Measurements from ENCODE around the gene KIAA1755.

KIAA1755 gene

DNA sequence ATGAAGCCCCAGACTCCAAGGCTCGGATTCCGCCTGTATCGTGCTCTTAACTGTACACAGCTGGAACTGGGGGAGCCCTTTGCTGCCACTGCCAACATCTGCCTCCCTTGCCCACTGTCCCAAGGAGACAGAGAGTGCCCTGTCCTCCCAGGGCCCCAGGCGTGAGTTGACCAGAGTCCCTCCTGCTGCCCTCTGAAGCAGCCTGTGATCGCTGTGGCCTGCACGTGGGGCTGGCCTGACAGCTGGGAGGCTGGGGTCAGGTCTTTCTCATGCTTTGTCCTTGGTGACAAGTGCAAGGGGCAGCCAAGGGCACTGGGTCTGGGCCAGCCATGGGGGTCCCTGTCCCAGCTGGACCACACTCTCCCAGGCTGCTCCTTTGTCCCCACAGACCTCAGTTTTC lies 44.3 kb downstream of the KIAA1755 start:
- DNase-seq, result no peak

DNA sequence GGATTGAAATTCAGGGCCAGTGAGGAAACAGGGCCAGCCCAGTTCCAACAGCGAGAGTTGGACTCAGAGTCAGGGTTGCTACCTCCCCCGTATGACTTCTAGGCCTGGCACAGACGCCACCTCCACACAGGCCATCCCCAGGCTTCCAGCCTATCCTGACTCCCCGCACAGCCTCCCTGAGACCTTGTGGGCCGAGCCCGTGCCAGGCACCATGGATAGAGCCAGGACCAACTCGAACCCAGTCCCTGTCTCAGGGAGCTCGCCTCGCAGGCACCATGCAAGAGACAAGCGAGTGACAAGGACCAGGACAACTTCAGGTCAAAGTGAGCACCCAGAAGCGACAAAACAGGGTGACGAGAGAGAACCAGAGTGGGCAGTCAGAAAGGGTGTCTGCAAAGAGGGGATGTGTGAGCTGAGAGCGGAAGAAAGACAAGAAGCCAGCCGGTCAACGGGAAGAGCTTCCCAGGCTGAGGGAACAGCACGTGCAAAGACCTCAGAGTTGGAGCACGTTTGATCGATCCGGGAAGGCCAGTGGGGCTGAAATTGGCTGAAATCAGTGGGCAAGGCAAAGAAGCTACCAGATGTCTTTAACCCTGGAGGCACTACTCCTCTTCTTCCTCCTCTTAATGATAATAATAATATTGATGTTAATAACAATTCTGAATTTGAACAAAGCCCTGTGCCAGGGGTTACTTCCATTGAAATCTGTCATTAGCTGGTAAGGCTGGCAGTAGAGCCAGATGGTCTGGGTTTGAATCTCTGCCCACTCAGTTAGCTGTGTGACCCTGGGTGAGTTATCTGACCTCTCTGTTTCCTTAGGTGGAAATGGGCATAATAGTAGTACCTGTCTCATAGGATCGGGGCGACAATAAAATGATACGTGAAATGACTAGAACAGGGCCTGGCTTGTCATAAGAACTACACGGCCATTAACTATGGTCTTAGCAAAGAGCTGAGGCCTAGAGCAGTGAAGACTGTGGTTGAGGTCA lies 45.0 kb downstream of the KIAA1755 start:
- DNase-seq, result no peak

DNA sequence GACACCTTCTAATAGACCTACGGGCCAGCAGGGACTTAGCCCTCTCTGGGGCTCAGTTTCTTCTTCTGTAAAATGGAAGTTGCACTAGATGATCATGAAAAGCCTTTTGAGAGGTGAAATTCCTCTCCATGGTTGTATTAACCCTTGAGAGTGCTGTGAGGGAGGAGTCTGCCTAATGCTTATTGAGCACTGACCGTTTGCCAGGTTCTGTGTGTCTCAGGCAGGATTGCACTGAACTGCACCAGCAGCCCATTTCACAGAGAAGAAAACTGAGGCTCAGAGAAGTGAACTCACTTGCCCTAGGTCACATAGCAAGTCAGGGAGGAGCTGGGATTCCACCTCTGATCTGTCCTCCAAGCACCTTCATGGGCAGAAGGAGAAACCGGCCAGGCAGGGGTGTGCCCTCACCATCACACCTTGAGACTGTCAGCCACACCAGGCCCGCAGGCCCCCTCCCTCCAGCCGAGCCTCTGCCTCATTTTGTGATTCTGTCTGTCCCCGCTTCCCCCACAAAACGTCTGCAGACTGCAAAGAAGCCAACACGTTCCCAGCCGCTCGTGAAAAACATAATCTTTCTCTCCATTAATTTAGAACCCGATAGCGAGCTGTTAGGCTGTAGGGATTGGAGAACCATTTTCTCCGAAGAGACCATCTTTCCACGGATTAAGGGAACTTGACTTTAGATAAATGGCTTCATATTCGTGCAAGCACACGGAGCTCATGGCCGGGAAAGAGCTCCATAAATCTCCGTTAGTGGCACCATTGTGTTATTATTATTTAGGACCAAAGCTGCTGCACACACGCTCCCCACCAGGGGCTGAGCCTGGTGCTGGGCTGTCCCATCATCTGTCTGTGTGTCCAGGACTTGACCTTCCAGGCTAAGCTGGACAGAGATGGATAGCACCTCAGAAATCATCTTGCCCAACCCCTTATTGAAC lies 46.0 kb downstream of the KIAA1755 start:
- no peak for DNase-seq

GRCh38 chr20:38213607-38213940 lies 47.0 kb downstream of the KIAA1755 start:
- DNase-seq, result no peak

DNA sequence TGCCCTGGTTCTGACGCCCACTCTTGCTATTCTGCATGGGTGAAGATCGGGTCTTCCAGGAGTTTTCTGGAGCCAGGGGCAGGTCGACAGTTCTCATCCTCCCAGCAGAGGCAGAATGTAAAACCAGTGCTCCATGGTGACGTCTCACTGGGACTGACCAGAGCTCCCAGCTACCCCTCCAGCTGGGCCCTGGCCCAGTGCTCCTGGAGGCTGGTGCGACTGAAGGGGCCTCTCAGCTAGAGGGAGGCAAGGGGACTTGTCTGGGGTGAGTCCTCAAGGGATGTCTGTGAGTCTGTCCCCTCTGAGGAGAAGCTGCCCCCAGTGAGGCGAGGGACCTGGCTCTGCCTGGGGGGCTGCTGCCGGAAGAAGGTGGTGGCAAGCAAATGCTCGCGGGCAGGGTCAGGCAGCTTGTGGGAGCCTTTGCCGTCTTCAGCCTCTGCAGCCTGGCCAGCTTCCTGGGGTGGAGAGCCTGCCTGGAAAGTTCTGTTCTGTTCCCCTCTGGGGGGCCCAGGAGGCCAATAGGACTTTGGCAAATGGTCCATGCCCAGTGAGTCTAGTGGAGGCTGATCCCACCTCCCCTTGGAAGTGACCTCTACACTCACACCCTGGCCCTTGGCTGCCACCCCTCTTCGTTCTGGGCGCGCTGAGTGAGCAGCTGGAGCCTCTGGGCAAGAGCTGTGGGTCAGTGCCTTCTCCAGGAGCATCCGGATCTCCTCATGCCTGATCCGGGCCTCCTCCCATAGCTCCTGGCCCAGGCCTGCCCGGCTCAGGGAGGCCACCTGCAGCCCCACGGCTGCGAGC lies 47.5 kb downstream of the KIAA1755 start:
- no peak for DNase-seq

- no peak for DNase-seq
Observed at GRCh38 chr20:38211200-38212097, 49.1 kb downstream of the KIAA1755 start.

DNA sequence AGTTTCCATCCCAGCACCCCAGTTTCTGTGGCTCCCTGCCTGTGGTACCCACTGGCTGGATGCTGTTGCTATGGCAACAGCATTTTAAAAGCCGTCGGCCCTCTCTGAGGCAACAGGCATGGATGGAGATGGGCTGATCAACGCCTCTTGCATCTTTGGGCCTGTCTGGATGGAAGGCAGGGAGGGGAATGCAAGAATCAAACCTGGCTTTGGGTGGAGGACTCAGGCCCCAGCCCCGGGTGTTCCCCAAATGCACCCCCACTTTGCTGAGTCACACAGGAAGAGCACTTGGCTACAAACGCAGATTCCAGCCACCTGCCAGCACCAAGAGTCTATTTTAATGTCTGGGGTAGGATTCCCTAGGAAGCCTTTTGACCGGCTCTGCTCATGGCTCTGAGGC lies 49.8 kb downstream of the KIAA1755 start:
- no peak for DNase-seq

GRCh38 chr20:38209736-38210405 lies 50.7 kb downstream of the KIAA1755 start:
- no peak for DNase-seq

- no peak for DNase-seq
Observed at GRCh38 chr20:38209054-38209675, 51.4 kb downstream of the KIAA1755 start.

DNA sequence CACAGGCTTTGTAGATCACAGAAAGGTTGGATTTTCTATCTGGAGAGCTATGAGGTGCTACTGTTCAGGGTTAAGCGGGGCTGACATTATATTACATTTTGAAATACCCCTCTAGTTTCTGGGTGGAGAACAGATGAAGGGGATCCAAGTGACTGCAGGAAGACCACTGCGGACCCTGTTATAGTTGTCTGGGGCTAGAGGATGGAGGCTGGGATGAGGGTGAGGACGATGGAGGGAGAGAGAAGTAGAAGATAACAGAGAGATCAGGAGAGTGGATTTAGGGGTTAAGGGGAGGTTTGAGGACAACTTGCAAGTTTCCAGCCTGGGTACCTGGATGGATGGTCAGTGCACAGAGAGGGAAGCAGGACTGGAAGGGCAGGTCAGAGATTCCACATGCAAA lies 52.0 kb downstream of the KIAA1755 start:
- DNase-seq, result no peak

- no peak for DNase-seq
Observed at GRCh38 chr20:38208088-38208487, 52.4 kb downstream of the KIAA1755 start.

- DNase-seq, result no peak
Observed at GRCh38 chr20:38207621-38208020, 52.9 kb downstream of the KIAA1755 start.

- no peak for DNase-seq
Observed at GRCh38 chr20:38205001-38205400, 55.5 kb downstream of the KIAA1755 start.

DNA sequence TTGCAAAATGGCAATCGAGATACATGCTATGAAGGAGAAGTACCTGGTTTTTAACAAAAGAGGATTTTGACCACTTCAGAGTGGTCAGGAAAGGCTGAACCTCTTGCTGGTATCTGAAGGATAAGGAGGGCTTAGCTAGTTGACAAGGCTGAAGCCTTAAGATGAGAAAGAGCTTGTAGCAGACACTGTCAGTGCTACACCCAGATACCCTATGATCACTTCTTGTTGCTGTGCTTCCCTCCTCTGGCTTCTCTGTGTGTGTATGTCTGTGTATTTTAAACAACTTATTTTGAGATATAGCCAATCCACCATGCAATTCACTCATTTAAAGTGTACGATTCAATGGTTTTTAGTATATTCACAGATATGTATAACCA lies 56.6 kb downstream of the KIAA1755 start:
- DNase-seq, result no peak

DNA sequence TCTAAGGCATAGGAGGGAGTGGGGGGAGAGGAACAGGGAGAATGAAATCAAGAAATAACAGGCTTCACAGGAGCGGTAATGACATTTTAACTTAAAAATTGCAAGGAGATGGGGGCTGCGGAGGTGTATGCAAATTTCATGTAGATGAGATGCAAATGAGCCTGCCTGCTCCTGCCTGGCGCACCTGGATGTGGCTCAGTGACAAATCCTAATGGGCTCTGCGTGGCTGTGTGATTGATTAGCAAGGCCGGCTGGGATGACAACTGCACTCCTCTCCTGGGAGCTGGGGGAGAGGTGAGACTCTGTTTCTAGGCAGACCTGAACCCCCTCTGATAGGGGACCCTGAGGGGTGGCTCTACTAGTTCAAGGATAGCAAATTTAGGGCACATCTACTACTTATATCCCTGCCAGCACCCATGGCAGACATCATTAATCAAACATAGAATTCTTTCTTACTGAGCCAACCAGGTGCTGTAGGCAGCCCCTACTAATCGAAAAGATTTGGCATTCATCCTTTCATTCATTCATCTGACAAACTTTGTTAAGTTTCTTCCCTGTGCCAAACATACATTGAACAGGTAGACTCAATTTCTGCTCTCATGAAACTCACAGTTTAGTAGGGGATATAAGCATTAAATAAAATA lies 57.1 kb downstream of the KIAA1755 start:
- no peak for DNase-seq

- no peak for DNase-seq
Observed at GRCh38 chr20:38202982-38203293, 57.6 kb downstream of the KIAA1755 start.

GRCh38 chr20:38202153-38202981 lies 58.2 kb downstream of the KIAA1755 start:
- DNase-seq, result no peak

DNA sequence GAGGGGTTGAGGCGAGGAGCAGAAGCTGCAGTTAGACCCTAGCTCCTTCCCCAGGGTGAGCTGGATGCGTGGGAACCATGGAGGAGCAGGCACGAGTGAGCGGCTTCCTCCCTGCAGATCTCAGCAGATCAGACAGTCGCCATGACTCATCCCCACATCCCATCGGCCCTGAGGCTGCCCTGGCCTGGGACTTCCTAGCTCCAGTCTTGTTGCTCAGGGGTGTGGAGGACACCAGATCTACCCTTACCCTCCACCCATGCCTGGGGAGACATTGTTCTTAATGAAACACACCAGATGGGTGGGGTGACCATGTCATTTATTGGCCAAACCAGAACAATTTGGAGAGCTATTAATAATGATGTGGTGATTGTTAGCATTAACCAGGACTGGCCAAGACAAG lies 59.2 kb downstream of the KIAA1755 start:
- DNase-seq, result no peak

GRCh38 chr20:38200646-38201045 lies 59.9 kb downstream of the KIAA1755 start:
- DNase-seq, result no peak

All from NCI-H1694 (cell line).